ENCODE measurements around the gene C1D.
"Not testable (repeated sequence)": the region's sequence is repeated elsewhere in the genome, so short reads cannot be mapped to it uniquely, and the experiment has no call there.

Gene C1D

GRCh38 chr2:68027959-68028358 is 34.8 kb downstream of the C1D start:
- in situ Hi-C loops (cut with HindIII; ENCODE audit: low pct_unique_long_range_greater_than_20kb, low sequenced_read_pairs): no loop called here
- DNase-seq (ENCODE audit: low read depth in 1 of 2, low spot score in 1 of 2): no peak

GRCh38 chr2:68024450-68024849 is 38.4 kb downstream of the C1D start:
- in situ Hi-C loops (cut with HindIII; ENCODE audit: low pct_unique_long_range_greater_than_20kb, low sequenced_read_pairs): no loop called here
- TF ChIP-seq JUND (IDR thresholded peaks at IDR 0.05; ENCODE audit: low read depth): no peak
- DNase-seq (ENCODE audit: low read depth in 1 of 2, low spot score in 1 of 2): no peak

More at GRCh38 chr2:68027959-68028358, 34.8 kb downstream of the C1D start:
- TF ChIP-seq JUND (IDR thresholded peaks at IDR 0.05; ENCODE audit: low read depth): no peak

GRCh38 chr2:68023904-68024303 is 38.9 kb downstream of the C1D start:
- DNase-seq (ENCODE audit: low read depth in 1 of 2, low spot score in 1 of 2): no peak
- TF ChIP-seq JUND (IDR thresholded peaks at IDR 0.05; ENCODE audit: low read depth): no peak
- in situ Hi-C loops (cut with HindIII; ENCODE audit: low pct_unique_long_range_greater_than_20kb, low sequenced_read_pairs): no loop called here

- DNase-seq (ENCODE audit: low read depth in 1 of 2, low spot score in 1 of 2): no peak
- in situ Hi-C loops (cut with HindIII; ENCODE audit: low pct_unique_long_range_greater_than_20kb, low sequenced_read_pairs): no loop called here
- no peak for TF ChIP-seq JUND (IDR thresholded peaks at IDR 0.05; ENCODE audit: low read depth)
Observed at GRCh38 chr2:68018727-68019126, 44.1 kb downstream of the C1D start.

- in situ Hi-C loops (cut with HindIII; ENCODE audit: low pct_unique_long_range_greater_than_20kb, low sequenced_read_pairs): no loop called here
- no peak for TF ChIP-seq JUND (IDR thresholded peaks at IDR 0.05; ENCODE audit: low read depth)
- no peak for DNase-seq (ENCODE audit: low read depth in 1 of 2, low spot score in 1 of 2)
Observed at GRCh38 chr2:68009526-68009925, 53.3 kb downstream of the C1D start.

GRCh38 chr2:68000170-68000825 is 62.5 kb downstream of the C1D start:
- no peak for DNase-seq (ENCODE audit: low read depth in 1 of 2, low spot score in 1 of 2)
- TF ChIP-seq JUND (IDR thresholded peaks at IDR 0.05; ENCODE audit: low read depth): no peak
- in situ Hi-C loops (cut with HindIII; ENCODE audit: low pct_unique_long_range_greater_than_20kb, low sequenced_read_pairs): no loop called here

GRCh38 chr2:67999332-67999731 is 63.5 kb downstream of the C1D start:
- in situ Hi-C loops (cut with HindIII; ENCODE audit: low pct_unique_long_range_greater_than_20kb, low sequenced_read_pairs): no loop called here
- no peak for TF ChIP-seq JUND (IDR thresholded peaks at IDR 0.05; ENCODE audit: low read depth)
- no peak for DNase-seq (ENCODE audit: low read depth in 1 of 2, low spot score in 1 of 2)

- peak in 1 of 2 experiments; percentile 4 for DNase-seq (ENCODE audit: low read depth in 1 of 2, low spot score in 1 of 2)
- in situ Hi-C loops (cut with HindIII; ENCODE audit: low pct_unique_long_range_greater_than_20kb, low sequenced_read_pairs): no loop called here
Observed at GRCh38 chr2:67997903-67998302, 64.9 kb downstream of the C1D start.

GRCh38 chr2:67997528-67997900 is 65.3 kb downstream of the C1D start:
- TF ChIP-seq JUND (IDR thresholded peaks at IDR 0.05; ENCODE audit: low read depth): no peak
- no peak for DNase-seq (ENCODE audit: low read depth in 1 of 2, low spot score in 1 of 2)
- in situ Hi-C loops (cut with HindIII; ENCODE audit: low pct_unique_long_range_greater_than_20kb, low sequenced_read_pairs): no loop called here

More at GRCh38 chr2:67997903-67998302, 64.9 kb downstream of the C1D start:
- TF ChIP-seq JUND (IDR thresholded peaks at IDR 0.05; ENCODE audit: low read depth): no peak

GRCh38 chr2:67996772-67997527 is 65.9 kb downstream of the C1D start:
- DNase-seq (ENCODE audit: low read depth in 1 of 2, low spot score in 1 of 2): peak in 1 of 2 experiments; percentile 5
- TF ChIP-seq JUND (IDR thresholded peaks at IDR 0.05; ENCODE audit: low read depth): no peak
- in situ Hi-C loops (cut with HindIII; ENCODE audit: low pct_unique_long_range_greater_than_20kb, low sequenced_read_pairs): no loop called here

GRCh38 chr2:67994716-67995115 is 68.1 kb downstream of the C1D start:
- in situ Hi-C loops (cut with HindIII; ENCODE audit: low pct_unique_long_range_greater_than_20kb, low sequenced_read_pairs): no loop called here
- TF ChIP-seq JUND (IDR thresholded peaks at IDR 0.05; ENCODE audit: low read depth): no peak
- no peak for DNase-seq (ENCODE audit: low read depth in 1 of 2, low spot score in 1 of 2)

- in situ Hi-C loops (cut with HindIII; ENCODE audit: low pct_unique_long_range_greater_than_20kb, low sequenced_read_pairs); DNase-seq (ENCODE audit: low read depth in 1 of 2, low spot score in 1 of 2): not testable (repeated sequence)
Observed at GRCh38 chr2:67994069-67994468, 68.7 kb downstream of the C1D start.

GRCh38 chr2:67993329-67993728 is 69.5 kb downstream of the C1D start:
- in situ Hi-C loops (cut with HindIII; ENCODE audit: low pct_unique_long_range_greater_than_20kb, low sequenced_read_pairs): no loop called here
- DNase-seq (ENCODE audit: low read depth in 1 of 2, low spot score in 1 of 2): no peak
- no peak for TF ChIP-seq JUND (IDR thresholded peaks at IDR 0.05; ENCODE audit: low read depth)
